GM06990 (cell line): ENCODE results near the gene MEF2C.
A peak's percentile ranks its signal among the peaks of the same experiment; 100 is the strongest.

Experiments used
- DNase-seq: peaks from one replicate; pipeline ENCODE4 v3.0.0-alpha.2; 2011; ENCODE audit not compliant: insufficient read length; ENCODE audit errors: extremely low read depth
- H3K27me3 ChIP-seq: replicated peaks from 2 replicates; pipeline ENCODE4 v1.6.0; 2011; ENCODE audit warnings: low read length; ENCODE audit not compliant: control insufficient read depth, insufficient read depth
- H3K36me3 ChIP-seq: 2 replicates; pipeline ENCODE4 v1.5.1; 2011; ENCODE audit warnings: low read length; ENCODE audit not compliant: control insufficient read depth, insufficient read depth
- H3K4me3 ChIP-seq: replicated peaks from 2 replicates; pipeline ENCODE4 v1.5.1; 2011; ENCODE audit warnings: low read depth, mild to moderate bottlenecking, control low read depth, low read length
- CTCF ChIP-seq: IDR thresholded peaks from 2 replicates; pipeline ENCODE4 v1.5.1; 2011; ENCODE audit warnings: low read length, control low read depth, mild to moderate bottlenecking, inconsistent platforms; ENCODE audit not compliant: insufficient read depth, poor library complexity, severe bottlenecking

MEF2C gene

GRCh38 chr5:88824141-88824540 is 58.8 kb downstream of the MEF2C start:
- H3K4me3 ChIP-seq, result peak overlapping the region; percentile 71
- no peak for DNase-seq
- no peak for TF ChIP-seq CTCF
- H3K27me3 ChIP-seq, result no peaks in the 10 kb centered on the region
- H3K36me3 ChIP-seq, result no peaks in the 10 kb centered on the region

- Histone ChIP-seq H3K36me3 (no peaks in the 10 kb centered on the region), H3K4me3 (peak overlapping the region; percentile 71), H3K27me3 (no peaks in the 10 kb centered on the region)
- DNase-seq, result no peak
- TF ChIP-seq CTCF, result no peak
These were observed 59.8 kb downstream of the MEF2C start for GRCh38 chr5:88823201-88823600.

GRCh38 chr5:88821161-88821560 is 61.8 kb downstream of the MEF2C start:
- H3K4me3 ChIP-seq, result peak overlapping the region; percentile 71
- H3K36me3 ChIP-seq, result no peaks in the 10 kb centered on the region
- DNase-seq, result no peak
- no peaks in the 10 kb centered on the region for H3K27me3 ChIP-seq
- TF ChIP-seq CTCF, result no peak

- no peak for DNase-seq
- Histone ChIP-seq H3K4me3 (peak overlapping the region; percentile 71), H3K27me3 (no peaks in the 10 kb centered on the region), H3K36me3 (no peaks in the 10 kb centered on the region)
- TF ChIP-seq CTCF, result no peak
These were observed 62.4 kb downstream of the MEF2C start for GRCh38 chr5:88820581-88820980.

GRCh38 chr5:88819301-88819999 is 63.5 kb downstream of the MEF2C start:
- no peaks in the 10 kb centered on the region for H3K27me3 ChIP-seq
- peak overlapping the region; percentile 46 for H3K4me3 ChIP-seq
- no peaks in the 10 kb centered on the region for H3K36me3 ChIP-seq
- no peak for DNase-seq
- no peak for TF ChIP-seq CTCF

GRCh38 chr5:88818296-88818695 is 64.7 kb downstream of the MEF2C start:
- Histone ChIP-seq H3K27me3 (no peaks in the 10 kb centered on the region), H3K36me3 (peaks cover 3% of the 10 kb centered on the region), H3K4me3 (peak overlapping the region; percentile 38)
- no peak for TF ChIP-seq CTCF
- no peak for DNase-seq
